K562 (cell line): ENCODE results near the gene UBR3. TPM values are rescaled to one million over a fixed set of nuclear protein-coding genes. Genes with fewer than 3 reads are reported as not detected.
A peak's percentile ranks its signal among the peaks of the same experiment; 100 is the strongest.

Source experiments
- ATAC-seq: fragments of 200-7000 bp; cut with Tn5 transposase; 3 replicates; pipeline ENCODE4 v1.9.1; 2020; ENCODE audit warnings: moderate library complexity
- BruUV-seq: library from RNA; stranded (reverse); fragments of 400-500 nt; replicated peaks from 2 replicates; lab custom pipeline; 2021; lab: Mats Ljungman, UMichigan
- CTCF ChIA-PET: fragments of 300-600 bp; formaldehyde crosslinking; extraction: SDS; loops from one replicate; lab custom pipeline; 2021; ENCODE audit warnings: low intra/inter-chr PET ratio; lab: Yijun Ruan, JAX
- POLR2A ChIA-PET: fragments of 300-600, 350-650 bp; sonication (Branson Sonifier 250); formaldehyde crosslinking; extraction: SDS; loops from one replicate; lab custom pipeline; 2021; ENCODE audit warnings: antibody characterized with exemption, inconsistent platforms; lab: Yijun Ruan, JAX
- DNase-seq, 4 experiments: peaks; one replicate each; pipeline versions ENCODE4 v3.0.0 to v3.0.0-alpha.2; 2011 to 2018; ENCODE audit warnings: low spot score in 3 of 4, mixed read lengths in 3 of 4; ENCODE audit errors: extremely low read depth in 1 of 4
- FAIRE-seq: peaks from 2 replicates; lab custom pipeline; 2011; peaks lifted over from hg19 to GRCh38; lab: Jason Lieb, UNC
- H2AFZ ChIP-seq: 2 replicates; pipeline ENCODE4 v1.6.0; 2011; ENCODE audit warnings: low read depth, low read length, control low read depth, inconsistent platforms
- H3K27ac ChIP-seq: fragments of 200-600 bp; 3 replicates; pipeline ENCODE4 v1.8.0; 2011; ENCODE audit warnings: low read depth, mild to moderate bottlenecking, control low read depth, inconsistent platforms, low read length, moderate library complexity, mixed read lengths; ENCODE audit errors: extremely low read depth
- H3K27me3 ChIP-seq, 2 experiments: fragments of 300-600 bp in 1 of 2; 2 replicates in 1 of 2; 3 replicates in 1 of 2; pipeline versions ENCODE4 v1.6.0 to v1.8.0; 2011; ENCODE audit warnings: inconsistent platforms in 2 of 2, low read length in 2 of 2, mild to moderate bottlenecking in 1 of 2, mixed read lengths in 1 of 2, moderate library complexity in 1 of 2; ENCODE audit not compliant: control insufficient read depth in 2 of 2, insufficient read depth in 2 of 2
- H3K36me3 ChIP-seq: fragments of 300-600 bp; 3 replicates; pipeline ENCODE4 v1.8.0; 2011; ENCODE audit warnings: mild to moderate bottlenecking, low read length, inconsistent platforms; ENCODE audit not compliant: control insufficient read depth, insufficient read depth
- H3K4me1 ChIP-seq, 2 experiments: fragments of 200-600 bp in 1 of 2; replicated peaks in 1 of 2; 2 replicates in 1 of 2; 3 replicates in 1 of 2; pipeline versions ENCODE4 v1.5.1 to v1.8.0; 2011; ENCODE audit warnings: inconsistent platforms in 2 of 2, low read length in 2 of 2, mild to moderate bottlenecking in 1 of 2, mixed read lengths in 1 of 2, moderate library complexity in 1 of 2; ENCODE audit not compliant: control insufficient read depth in 2 of 2, insufficient read depth in 2 of 2
- H3K4me2 ChIP-seq: 2 replicates; pipeline ENCODE4 v1.6.1; 2011; ENCODE audit warnings: low read length, control low read depth, inconsistent platforms, mixed read lengths; ENCODE audit not compliant: insufficient read depth
- H3K4me3 ChIP-seq: fragments of 200-600 bp; sonication (generic), shearing (Covaris generic); 2 replicates; pipeline ENCODE4 v1.5.1; 2016; ENCODE audit warnings: control low read depth, inconsistent platforms
- H3K79me2 ChIP-seq: fragments of 200-600 bp; 3 replicates; pipeline ENCODE4 v1.8.0; 2011; ENCODE audit warnings: low read length, inconsistent platforms; ENCODE audit not compliant: control insufficient read depth, insufficient read depth
- H3K9ac ChIP-seq, 2 experiments: 2 replicates each; pipeline versions ENCODE4 v1.6.0 to v1.6.1; 2011; ENCODE audit warnings: low read depth in 2 of 2, low read length in 2 of 2, control low read depth in 1 of 2, inconsistent platforms in 1 of 2, mild to moderate bottlenecking in 1 of 2, mixed read lengths in 1 of 2; ENCODE audit not compliant: insufficient read depth in 1 of 2
- H3K9me1 ChIP-seq: one replicate; pipeline ENCODE4 v1.6.0; 2011; ENCODE audit warnings: inconsistent platforms, mild to moderate bottlenecking, low read length, moderate library complexity; ENCODE audit not compliant: control insufficient read depth, insufficient read depth
- H3K9me3 ChIP-seq: replicated peaks from 2 replicates; pipeline ENCODE4 v1.5.1; 2011; ENCODE audit warnings: low read depth, low read length, inconsistent platforms; ENCODE audit not compliant: control insufficient read depth, insufficient read depth
- H4K20me1 ChIP-seq: replicated peaks from 2 replicates; pipeline ENCODE4 v1.6.1; 2011; ENCODE audit warnings: low read length, inconsistent platforms, mixed read lengths; ENCODE audit not compliant: control insufficient read depth, insufficient read depth
- EP300 ChIP-seq: IDR thresholded peaks from 2 replicates; pipeline ENCODE4 v1.6.1; 2012; ENCODE audit warnings: low read length, improper control_type of control experiment
- SPI1 ChIP-seq: IDR thresholded peaks from 2 replicates; pipeline ENCODE4 v1.6.1; 2011; ENCODE audit warnings: low read depth, low read length, control low read depth, borderline replicate concordance
- VEZF1 ChIP-seq: fragments of 200-800 bp; sonication (Bioruptor generic); IDR thresholded peaks from 2 replicates; pipeline ENCODE4 v1.6.1; 2017; ENCODE audit warnings: missing genetic modification characterization, missing compliant biosample characterization
- WGBS: fragments of 100-300 bp; shearing (Covaris generic); methylation state at CpG from one replicate; pipeline ENCODE4 v1.1.6; 2016; ENCODE audit warnings: low coverage, mixed read lengths; ENCODE audit not compliant: insufficient coverage; ENCODE audit errors: missing lambda C conversion rate; 5-methylcytosine and 5-hydroxymethylcytosine counted together
- in situ Hi-C: fragments of 300-500 bp; cut with MboI; formaldehyde crosslinking; loops from 4 replicates; pipeline ENCODE4 v1.15.0; 2018; ENCODE audit warnings: inconsistent platforms, mixed read lengths
- intact Hi-C: fragments of 100-400 bp; cut with micrococcal nuclease; formaldehyde crosslinking; loops from 2 replicates; pipeline ENCODE4 v1.14.2; 2022
- polyA plus RNA-seq, 8 experiments: library from polyadenylated mRNA; depleted of rRNA in 4 of 8; stranded (reverse) in 5 of 8; unstranded in 3 of 8; fragments of >200 nt; fragmentation: Nextera tagmentation in 2 of 8; fragmentation: Illumina TruSeq in 1 of 8; extraction: Ambion mirVana in 2 of 8; extraction: Trizol in 1 of 8; gene quantifications; 2 replicates each; pipeline versions ENCODE4 v1.2.1 to v1.2.3, GENCODE V29; 2011 to 2014; ENCODE audit warnings: inconsistent platforms in 1 of 8, missing spikeins in 1 of 8
- total RNA-seq, 7 experiments: library from RNA; depleted of rRNA in 6 of 7; stranded (reverse); fragments of >200 nt in 6 of 7; fragmentation: Illumina TruSeq in 2 of 7; extraction: Trizol in 2 of 7; gene quantifications; 2 replicates each; pipeline versions ENCODE4 v1.2.1 to v1.2.3, GENCODE V29; 2011 to 2021; ENCODE audit warnings: low replicate concordance in 1 of 7

The UBR3 gene
- total and polyA plus RNA-seq, 9 of the 15 experiments (the other 6 are each of a cell fraction or from before 2014, with no cell fraction given): 14.4 to 63.5 (median 40.4) TPM

GRCh38 chr2:169980643-169981042 lies 153.4 kb downstream of the UBR3 start:
- Histone ChIP-seq H3K9ac (no peak overlapping the region; a peak in 1 of 4 replicates), H3K27me3 (no peaks in the 10 kb centered on the region), H4K20me1 (no peaks in the 10 kb centered on the region), H2AFZ (no peak overlapping the region), H3K4me1 (peaks cover 4 to 17% of the 10 kb centered on the region in 2 experiments; a peak in 3 of 5 replicates), H3K9me3 (no peaks in the 10 kb centered on the region), H3K36me3 (peaks cover 17% of the 10 kb centered on the region; the same call in 2 of the 3 replicates), H3K4me2 (no peak overlapping the region), H3K79me2 (peaks cover 16% of the 10 kb centered on the region; the same call in 1 of the 3 replicates), H3K9me1 (no peaks in the 10 kb centered on the region), H3K4me3 (no peak overlapping the region), H3K27ac (no peak overlapping the region)
- TF ChIP-seq EP300: no peak
- peak; percentile 88 for TF ChIP-seq SPI1
- peak; percentile 43; the same call in 1 of the 2 replicates for TF ChIP-seq VEZF1
- DNase-seq (peak in 2 of 4 experiments; percentile 15 to 21), ATAC-seq (peak; percentile 47), FAIRE-seq (no peak)
- ChIA-PET POLR2A (interaction anchor here (0.7 to 1.6 kb wide), 4 partner anchors 12 to 274 kb away, joined by 3 to 5 read pairs (median 4); no protein-coding TSS in a partner anchor), CTCF (no interaction called here)
- intact Hi-C loops: no loop called here
- in situ Hi-C loops: no loop called here
- 27% methylated on average over 1 of the region's 2 CpGs for WGBS
- BruUV-seq: no TSS peak
